Measurements from ENCODE around the gene SPINT4. TPM values are rescaled to one million over a fixed set of nuclear protein-coding genes. Genes with fewer than 3 reads are reported as not detected.

Gene SPINT4
- total and polyA plus RNA-seq, 2 of the 8 experiments (the other 6 are each of a cell fraction or from before 2014, with no cell fraction given) = not detected

DNA sequence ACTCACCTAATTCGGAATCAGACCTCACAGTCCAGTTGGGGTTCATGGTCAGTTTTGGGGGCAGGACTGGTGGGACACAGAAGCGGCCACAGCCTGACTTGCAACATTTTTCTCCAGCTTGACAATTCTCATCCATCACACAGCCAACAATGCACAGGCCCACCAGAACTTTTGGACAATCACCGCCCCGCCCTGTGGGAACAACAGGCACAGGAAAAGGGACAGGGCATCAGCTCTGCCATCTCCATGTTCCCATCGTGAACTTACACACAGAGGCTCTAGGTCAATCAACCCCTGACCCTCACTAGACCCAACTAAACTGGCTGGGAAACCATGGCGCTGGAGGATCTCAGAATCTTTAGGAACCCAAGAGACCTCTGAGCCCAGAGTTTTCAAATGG lies 53.3 kb downstream of the SPINT4 start:
- no peak overlapping the region for H3K4ac ChIP-seq (replicated peaks; ENCODE audit: insufficient read length, low read depth, low read length)
- DNase-seq (ENCODE audit: low read depth in 1 of 2, low spot score in 2 of 2) (no peak), FAIRE-seq (no peak)
- peaks cover 0 to 4% (median 1%) of the 10 kb centered on the region in 4 experiments; a peak in 4 of 7 replicates for H3K4me1 ChIP-seq (replicated peaks in 1 of 4; ENCODE audit: control insufficient read depth in 3 of 4, insufficient read depth in 4 of 4, low read length in 3 of 4)
- no peaks in the 10 kb centered on the region for H4K20me1 ChIP-seq (replicated peaks in 1 of 2; ENCODE audit: control insufficient read depth in 1 of 2, insufficient read depth in 2 of 2, low read length in 2 of 2)
- POLR2A ChIA-PET (ENCODE audit: partially characterized antibody) = interaction anchor here (1.6 kb wide), 1 partner anchor 16 kb away, joined by 3 read pairs; the partner anchor contains the start of genes DNTTIP1 and WFDC3
- no peaks in the 10 kb centered on the region for H3K36me3 ChIP-seq (ENCODE audit: control insufficient read depth in 2 of 4, insufficient read depth in 4 of 4, low read length in 3 of 4)
- H3K23me2 ChIP-seq (ENCODE audit: low read depth, low read length) = no peaks in the 10 kb centered on the region
- no peak overlapping the region for H3K4me2 ChIP-seq (ENCODE audit: insufficient read depth in 1 of 2, low read depth in 2 of 2, low read length in 2 of 2)
- H4K5ac ChIP-seq (ENCODE audit: insufficient read length, low read depth, low read length) = no peak overlapping the region
- no peak overlapping the region for H3K56ac ChIP-seq (replicated peaks; ENCODE audit: insufficient read length, low read depth, low read length)
- no peak overlapping the region for H3K4me3 ChIP-seq (ENCODE audit: extremely low read depth in 1 of 4, insufficient read depth in 2 of 4, low read depth in 3 of 4, low read length in 4 of 4)
- TF ChIP-seq BCL11A (IDR thresholded peaks at IDR 0.05; ENCODE audit: low read depth in 2 of 2, low read length in 2 of 2) (no peak), SP2 (IDR thresholded peaks at IDR 0.05; ENCODE audit: low read length) (no peak), EGR1 (IDR thresholded peaks at IDR 0.05; ENCODE audit: borderline replicate concordance, low read depth, low read length) (no peak)
- TF ChIP-seq, protein P1, sequence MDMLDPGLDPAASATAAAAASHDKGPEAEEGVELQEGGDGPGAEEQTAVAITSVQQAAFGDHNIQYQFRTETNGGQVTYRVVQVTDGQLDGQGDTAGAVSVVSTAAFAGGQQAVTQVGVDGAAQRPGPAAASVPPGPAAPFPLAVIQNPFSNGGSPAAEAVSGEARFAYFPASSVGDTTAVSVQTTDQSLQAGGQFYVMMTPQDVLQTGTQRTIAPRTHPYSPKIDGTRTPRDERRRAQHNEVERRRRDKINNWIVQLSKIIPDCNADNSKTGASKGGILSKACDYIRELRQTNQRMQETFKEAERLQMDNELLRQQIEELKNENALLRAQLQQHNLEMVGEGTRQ (IDR thresholded peaks at IDR 0.05; ENCODE audit: low read length) = no peak
- no peak overlapping the region for H2BK15ac ChIP-seq (ENCODE audit: low read length)
- H3K9ac ChIP-seq (replicated peaks in 1 of 4; ENCODE audit: extremely low read depth in 1 of 4, low read depth in 3 of 4, low read length in 3 of 4) = no peak overlapping the region
- no peak overlapping the region for H3K18ac ChIP-seq (ENCODE audit: extremely low read depth, low read length)
- CTCF ChIA-PET (ENCODE audit: partially characterized antibody) = interaction anchor here (1.4 to 3.1 kb wide), 2 partner anchors 237 to 238 kb away, joined by 5 to 11 read pairs; partner anchors contain the start of gene WFDC6
- H3K14ac ChIP-seq (ENCODE audit: insufficient read length) = no peak overlapping the region
- H3K79me1 ChIP-seq (ENCODE audit: low read depth, low read length) = no peaks in the 10 kb centered on the region
- H4K91ac ChIP-seq (replicated peaks; ENCODE audit: insufficient read length, low read length) = no peak overlapping the region
- H3K23ac ChIP-seq (ENCODE audit: insufficient read length) = no peak overlapping the region
- 93% methylated on average over 6 of the region's 6 CpGs; no CpG with 5 or more reads in 1 of the 2 experiments for WGBS, 2 experiments (ENCODE audit: extremely low coverage in 1 of 2, insufficient coverage in 1 of 2, insufficient read length in 1 of 2, insufficient replicate concordance in 2 of 2, low coverage in 1 of 2, low lambda C conversion rate in 2 of 2, missing lambda C conversion rate in 1 of 2)
- no peak overlapping the region for H2BK20ac ChIP-seq (ENCODE audit: low read length)
- H2AK5ac ChIP-seq (ENCODE audit: low read depth, low read length) = 0 out of 2 replicates have a peak overlapping the region, but pooled peaks have one; percentile 9
- no peak overlapping the region for H2BK5ac ChIP-seq (ENCODE audit: low read depth, low read length)
- H4K8ac ChIP-seq (ENCODE audit: extremely low read depth, insufficient read depth, low read length) = no peak overlapping the region
- H2BK12ac ChIP-seq (ENCODE audit: low read depth, low read length) = no peak overlapping the region
- no peak overlapping the region for H3K27ac ChIP-seq (ENCODE audit: low read depth, low read length)
- H3K27me3 ChIP-seq (replicated peaks in 1 of 4; ENCODE audit: control insufficient read depth in 3 of 4, extremely low read depth in 1 of 4, insufficient read depth in 3 of 4, low read length in 3 of 4) = no peaks in the 10 kb centered on the region
- no peak overlapping the region for H2AFZ ChIP-seq (ENCODE audit: low read length)
- no peak overlapping the region for H2BK120ac ChIP-seq (replicated peaks; ENCODE audit: low read depth, low read length)
- H3K79me2 ChIP-seq (ENCODE audit: control insufficient read depth in 1 of 2, insufficient read depth in 2 of 2, low read length in 2 of 2) = no peaks in the 10 kb centered on the region
- H3K9me3 ChIP-seq (ENCODE audit: insufficient read depth in 2 of 2, low read depth in 1 of 2, low read length in 1 of 2) = no peaks in the 10 kb centered on the region

All from H1 (cell line).